ENCODE measurements around the gene ERP27.

The ERP27 gene

DNA sequence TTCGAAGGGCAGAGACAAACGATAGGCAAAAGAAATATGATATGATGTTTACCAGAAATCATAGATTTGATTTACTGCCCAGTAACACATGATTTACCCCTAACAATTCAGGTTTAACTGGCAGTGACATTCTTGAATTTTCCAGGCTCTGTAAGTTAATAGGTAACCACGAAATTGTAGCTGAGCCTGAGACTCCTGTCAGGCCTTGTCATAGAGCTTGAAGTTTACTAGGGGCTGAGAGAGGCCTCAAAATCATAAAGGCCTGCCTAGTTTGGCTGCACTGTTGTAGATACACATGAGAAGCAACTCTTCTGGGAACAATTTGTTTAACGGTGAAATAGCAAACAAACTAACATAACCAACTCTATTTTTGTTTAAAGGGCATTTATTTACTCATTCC lies 3.3 kb downstream of the ERP27 start:
- no peak for DNase-seq

DNA sequence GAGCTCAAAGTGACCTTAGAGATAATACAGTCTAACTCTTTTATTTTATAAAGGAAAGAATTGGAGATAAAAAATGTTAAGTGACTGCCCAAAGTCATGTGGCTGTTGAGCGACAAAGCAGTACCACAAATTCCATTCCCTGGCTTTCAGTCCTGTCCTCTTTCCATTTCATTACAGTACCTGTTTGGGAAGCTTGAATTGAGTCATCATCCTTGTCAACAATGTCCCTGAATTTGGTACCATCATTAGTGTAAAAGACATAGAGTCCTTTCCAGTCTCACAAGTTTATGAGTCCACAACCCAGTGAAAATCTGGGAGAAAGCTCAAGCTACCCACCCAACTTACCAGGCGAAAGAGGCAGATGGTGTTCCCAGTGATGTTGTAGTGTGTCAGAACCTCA lies 3.8 kb downstream of the ERP27 start:
- no peak for DNase-seq

- no peak for DNase-seq
Observed at GRCh38 chr12:14931791-14932560, 6.4 kb downstream of the ERP27 start.

- no peak for DNase-seq
Observed at GRCh38 chr12:14931359-14931758, 7.0 kb downstream of the ERP27 start.

DNA sequence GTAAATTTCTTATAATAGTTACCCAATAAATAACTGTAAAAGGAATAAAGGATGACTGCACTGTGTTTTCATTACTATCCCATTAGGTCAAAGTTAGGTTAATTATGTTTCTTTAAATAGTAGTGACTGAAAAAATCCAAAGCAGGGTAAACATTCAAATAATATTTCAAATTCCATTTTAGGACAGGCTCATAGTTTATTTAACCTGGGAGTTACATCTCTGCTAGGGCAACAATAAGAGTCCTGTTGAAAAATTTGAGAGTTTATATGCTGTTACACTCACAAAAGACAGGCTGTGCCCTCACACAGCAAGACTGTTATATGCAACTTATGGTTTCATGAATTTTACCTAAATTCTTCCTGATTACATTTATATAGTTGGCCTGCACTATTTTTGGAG lies 8.0 kb downstream of the ERP27 start:
- no peak for DNase-seq

DNA sequence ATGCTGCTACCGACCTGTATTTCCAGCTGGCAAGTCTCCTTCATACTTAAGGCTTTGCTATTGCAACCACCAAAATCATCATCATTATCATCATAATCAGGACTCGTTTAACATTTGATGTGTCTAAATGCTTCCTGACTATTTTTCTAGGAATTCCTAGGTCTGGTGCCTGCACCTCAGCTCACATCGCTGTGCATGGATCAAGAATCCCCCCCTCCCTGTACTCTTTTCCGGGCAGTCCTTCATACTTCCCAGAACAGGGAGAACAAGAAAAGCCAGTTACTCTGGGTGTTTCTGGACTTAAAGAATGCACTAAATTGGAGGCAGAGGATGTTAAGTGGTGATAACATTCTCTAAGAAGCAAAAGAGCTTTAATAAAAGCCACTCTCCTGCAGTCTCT lies 9.4 kb downstream of the ERP27 start:
- no peak for DNase-seq

DNA sequence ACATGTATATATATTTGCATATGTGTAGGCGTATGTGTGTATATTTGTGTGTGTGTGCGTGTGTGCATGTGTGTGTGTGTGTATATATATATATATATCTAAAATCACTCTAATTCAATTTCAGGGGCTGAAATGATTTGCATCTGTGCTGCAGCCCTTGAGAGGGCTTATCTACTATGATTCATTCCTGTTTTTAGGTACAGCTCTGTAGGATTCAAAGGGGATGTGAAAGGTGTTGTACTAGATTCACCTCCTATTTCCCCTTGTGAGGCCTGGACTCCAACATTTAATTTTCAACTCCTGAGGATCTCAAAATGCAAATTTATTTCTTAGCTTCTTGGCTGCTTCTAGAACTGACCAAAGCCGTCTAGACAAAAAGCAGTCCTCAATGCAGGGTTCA lies 11.1 kb downstream of the ERP27 start:
- DNase-seq = no peak

- DNase-seq = no peak
Observed at GRCh38 chr12:14924541-14924940, 13.8 kb downstream of the ERP27 start.

- DNase-seq = no peak
Observed at GRCh38 chr12:14923944-14924343, 14.4 kb downstream of the ERP27 start.

DNA sequence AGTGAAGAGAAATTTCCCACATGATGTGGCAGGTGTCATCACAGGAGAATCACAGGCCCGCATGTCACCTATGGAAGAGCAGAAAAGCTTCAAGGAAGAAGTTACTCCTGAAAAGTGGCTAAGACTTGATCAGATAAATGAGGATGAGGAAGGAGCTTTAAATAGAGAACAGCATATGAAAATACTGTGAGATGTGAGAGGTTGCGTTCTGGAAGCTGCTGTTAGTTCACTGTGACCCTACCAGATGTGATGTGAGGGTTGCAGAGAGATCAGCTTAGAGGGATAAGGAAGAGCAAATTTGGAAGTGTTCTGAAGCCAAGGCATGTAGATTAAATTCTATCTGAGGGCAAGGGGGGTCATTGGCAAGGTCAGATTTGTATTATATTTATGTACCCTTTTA lies 17.1 kb downstream of the ERP27 start:
- DNase-seq = no peak

DNA sequence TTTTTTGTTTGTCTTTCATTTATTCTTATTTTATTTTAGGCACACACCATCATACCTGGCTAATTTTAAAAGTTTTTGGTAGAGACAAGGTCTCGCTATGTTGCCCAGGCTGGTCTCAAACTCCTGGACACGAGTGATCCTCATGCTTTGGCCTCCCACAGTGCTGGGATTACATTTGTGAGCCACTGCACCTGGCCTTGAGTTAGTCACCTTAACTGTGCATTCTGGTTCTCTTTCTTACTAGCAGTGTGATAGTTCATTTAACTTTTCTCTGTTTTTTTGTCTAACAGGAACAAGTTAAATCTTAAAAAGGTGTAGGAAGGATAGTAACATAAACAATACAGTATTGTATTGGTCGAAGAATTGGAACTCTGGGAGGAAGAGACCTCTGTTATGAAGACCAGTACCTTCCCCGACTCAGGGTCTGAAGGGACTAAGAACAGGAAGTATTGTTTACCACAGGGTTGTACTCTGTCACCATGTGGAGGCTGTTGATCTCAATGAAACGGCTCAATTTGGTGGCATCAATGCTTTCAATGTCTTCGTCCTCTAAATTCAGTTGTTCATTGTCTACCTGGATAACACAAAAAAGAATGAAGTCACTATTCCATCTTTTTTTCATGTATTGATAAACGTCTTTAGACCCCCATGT lies 17.7 kb downstream of the ERP27 start:
- no peak for DNase-seq

- no peak for DNase-seq
Observed at GRCh38 chr12:14919455-14919854, 18.9 kb downstream of the ERP27 start.

- DNase-seq = no peak
Observed at GRCh38 chr12:14915736-14916135, 22.6 kb downstream of the ERP27 start.

GRCh38 chr12:14913381-14913781 lies 25.0 kb downstream of the ERP27 start:
- no peak for DNase-seq

DNA sequence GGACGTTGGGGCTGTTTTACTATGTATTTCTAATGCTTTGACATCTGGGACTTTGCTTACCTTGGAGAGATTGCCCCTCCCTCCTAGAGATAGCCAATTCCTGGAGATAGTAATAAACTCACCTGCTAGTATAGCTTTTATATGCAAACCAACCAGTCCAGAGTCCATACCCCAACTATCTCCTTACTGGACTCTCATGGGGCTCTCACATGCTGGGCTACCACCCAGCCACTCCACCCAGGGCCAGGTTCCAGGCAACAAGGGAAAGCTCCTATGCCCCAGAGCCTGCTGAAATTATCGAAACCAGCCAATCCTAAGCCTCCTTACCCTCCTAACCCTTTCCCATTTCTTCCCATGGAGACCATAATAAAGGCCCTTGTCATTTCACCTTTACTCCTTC lies 27.2 kb downstream of the ERP27 start:
- no peak for DNase-seq

DNA sequence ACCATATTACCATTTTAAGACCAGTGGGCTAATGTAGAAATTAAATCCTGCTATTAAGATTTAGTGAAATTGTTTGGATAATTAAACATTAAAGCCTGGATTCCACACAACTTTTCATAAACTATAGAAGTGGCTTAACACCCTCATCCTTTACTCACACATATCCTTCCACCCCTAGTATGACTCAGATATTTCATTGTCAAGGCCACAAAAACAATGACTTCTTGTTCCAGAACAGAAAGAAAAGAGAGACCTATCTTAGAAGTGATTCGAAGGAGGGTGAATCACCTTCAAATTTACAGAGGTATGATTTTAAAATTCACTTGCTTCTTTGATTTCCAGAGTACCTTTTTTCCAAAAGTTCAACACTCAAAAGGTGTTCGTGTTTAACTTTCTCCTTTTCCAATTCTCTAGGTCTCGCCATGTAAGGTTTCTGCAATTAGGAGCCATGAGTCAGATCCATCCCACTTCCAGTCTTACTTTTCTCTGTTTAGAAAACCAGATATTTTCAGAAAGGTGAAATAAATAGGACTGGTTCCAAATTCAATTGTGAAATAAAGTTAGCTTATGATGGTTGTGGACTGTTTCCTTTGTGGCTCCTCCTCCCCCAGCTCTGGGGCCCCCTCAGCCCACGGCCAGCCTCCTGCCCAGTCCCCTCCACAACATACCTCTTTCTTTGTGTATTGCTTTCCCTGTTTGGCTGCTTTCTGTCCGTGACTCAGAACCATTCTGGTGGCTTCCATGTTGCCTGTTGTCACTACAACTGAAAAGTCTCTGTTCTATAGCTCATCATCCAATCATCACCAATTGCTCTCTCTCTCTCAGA lies 28.0 kb downstream of the ERP27 start:
- DNase-seq = no peak

DNA sequence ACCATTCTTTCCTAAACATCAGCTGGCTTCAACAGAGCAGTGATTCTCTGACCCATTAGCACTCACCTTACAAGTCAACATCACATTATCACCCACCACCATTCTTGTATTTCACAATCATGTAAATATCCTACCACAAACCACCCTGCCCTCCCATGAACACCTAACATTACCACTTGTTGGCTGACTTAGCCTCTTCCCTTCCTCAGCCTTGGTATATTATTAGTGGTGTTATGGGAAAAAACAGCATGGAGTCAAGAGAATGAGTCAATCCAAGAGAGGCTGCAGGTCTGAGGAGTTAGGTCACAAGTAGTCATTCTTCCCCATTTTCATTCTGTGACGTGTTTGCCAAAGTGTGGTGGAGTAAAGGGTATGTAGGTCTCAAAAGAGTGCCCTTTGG lies 30.4 kb downstream of the ERP27 start:
- no peak for DNase-seq

GRCh38 chr12:14906114-14906513 lies 32.2 kb downstream of the ERP27 start:
- DNase-seq = no peak

DNA sequence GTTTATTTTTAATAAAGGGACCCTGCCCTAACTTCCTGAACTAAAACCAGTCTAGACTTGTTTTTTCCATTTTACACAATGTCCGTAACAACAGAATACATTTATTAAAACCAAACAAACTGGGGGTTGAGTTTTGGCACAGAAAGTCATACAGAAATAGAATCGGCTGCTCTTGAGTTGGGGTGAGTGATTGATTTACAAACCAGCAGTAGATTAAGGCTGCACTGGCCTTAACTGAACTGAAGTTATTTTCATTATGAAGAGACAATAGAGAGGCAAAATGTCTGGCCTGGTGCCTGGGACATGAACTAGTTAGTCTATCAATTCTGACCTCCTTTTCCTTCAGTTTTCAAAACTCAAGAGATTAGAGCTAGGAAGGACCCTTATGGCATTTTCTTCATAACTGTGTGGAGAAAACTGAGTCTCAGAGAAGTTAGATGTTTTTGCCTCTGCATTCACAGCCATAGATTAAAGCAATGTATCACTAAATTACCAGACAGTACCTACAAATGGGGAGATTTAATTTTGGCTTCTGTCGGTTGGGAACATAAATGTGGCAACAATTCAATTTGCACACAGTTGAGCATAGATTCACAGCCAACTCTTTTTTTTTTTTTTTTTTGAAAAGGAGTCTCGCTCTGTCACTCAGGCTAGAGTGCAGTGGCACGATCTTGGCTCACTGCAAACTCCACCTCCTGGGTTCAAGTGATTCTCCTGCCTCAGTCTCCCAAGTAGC lies 32.9 kb downstream of the ERP27 start:
- DNase-seq = no peak

- no peak for DNase-seq
Observed at GRCh38 chr12:14904854-14905253, 33.5 kb downstream of the ERP27 start.

DNA sequence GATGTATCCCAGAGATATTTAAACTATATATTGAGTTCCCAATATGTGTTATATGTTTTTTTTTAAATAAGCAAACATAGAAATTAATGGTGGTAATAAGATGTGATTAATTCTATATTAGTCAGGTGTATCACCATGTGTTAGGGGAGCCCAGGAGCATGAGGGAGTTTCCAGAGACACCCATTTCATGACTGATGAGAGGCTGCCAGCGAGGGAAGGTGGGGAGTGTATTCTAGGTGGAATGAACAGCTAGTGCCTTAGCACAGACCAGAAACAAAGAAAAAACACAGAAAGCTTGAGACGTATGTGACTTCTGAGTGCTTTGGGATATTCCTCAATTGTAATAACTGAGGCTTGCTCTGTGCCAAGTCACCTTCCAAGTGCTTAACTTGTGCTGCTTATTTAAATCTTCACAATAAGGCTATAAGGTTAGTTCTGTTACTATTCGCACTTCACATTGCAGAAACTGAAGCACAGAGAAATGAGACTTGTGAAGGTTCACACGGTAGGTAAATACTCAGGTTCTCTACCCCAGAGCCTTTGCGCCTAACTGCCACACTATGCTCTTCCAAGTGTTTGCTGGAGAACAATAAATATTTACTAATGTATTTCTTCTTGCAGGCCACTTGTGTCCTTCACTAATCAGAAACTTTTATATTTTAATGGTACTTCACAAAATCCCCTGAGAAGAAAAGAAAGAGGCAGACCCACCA lies 34.8 kb downstream of the ERP27 start:
- DNase-seq = no peak

DNA sequence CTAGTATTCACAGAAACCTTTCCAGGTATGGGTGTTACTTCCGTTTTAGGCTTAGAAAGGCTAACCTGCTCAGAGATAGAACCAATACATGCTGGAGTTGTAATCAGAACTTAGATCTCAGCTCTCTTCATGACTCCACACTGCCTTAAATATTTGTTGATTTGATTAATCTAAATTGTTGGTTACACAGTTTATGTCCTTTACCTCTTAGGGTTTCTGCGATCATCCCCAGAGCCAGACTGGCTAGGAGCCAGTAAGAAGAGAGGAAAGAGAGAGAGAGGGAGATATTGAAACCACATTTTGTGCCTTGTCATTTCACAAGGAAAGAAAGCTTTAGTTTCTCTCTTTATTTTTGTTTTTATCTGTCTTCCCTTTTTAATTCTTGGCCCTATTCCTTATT lies 35.9 kb downstream of the ERP27 start:
- no peak for DNase-seq

DNA sequence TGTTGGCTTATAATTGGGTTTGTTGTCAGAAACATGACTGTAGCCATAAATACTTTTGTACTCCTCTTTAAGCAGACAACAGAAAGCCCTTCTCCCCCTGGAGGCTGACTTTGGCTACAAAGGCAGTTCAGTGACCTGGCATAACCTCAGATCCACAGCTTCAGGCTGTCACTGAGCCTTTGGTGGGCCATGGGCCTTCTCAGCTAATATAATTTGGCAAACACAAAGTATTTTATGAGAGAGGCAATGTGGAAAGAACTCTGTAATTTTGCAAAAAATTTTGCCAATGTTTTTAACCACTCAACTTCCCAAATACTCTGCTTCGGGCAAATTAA lies 37.1 kb downstream of the ERP27 start:
- no peak for DNase-seq

Data from activated CD4-positive, alpha-beta T cell treated with anti-CD3 and anti-CD28 coated beads for 4 hours (primary cell).